ENCODE measurements around the gene HES7.
A peak's percentile ranks its signal among the peaks of the same experiment; 100 is the strongest.

HES7 gene

GRCh38 chr17:8128125-8128784 lies 4.3 kb upstream of the HES7 start:
- TF ChIP-seq ZNF70 (CRISPR knock-in tag; IDR thresholded peaks at IDR 0.05) (no peak), TSHZ2 (CRISPR knock-in tag; IDR thresholded peaks at IDR 0.05) (no peak), TOX (CRISPR knock-in tag; IDR thresholded peaks at IDR 0.05; ENCODE audit: borderline replicate concordance) (no peak), SNAI2 (CRISPR knock-in tag; IDR thresholded peaks at IDR 0.05) (no peak), GLIS3 (CRISPR knock-in tag; IDR thresholded peaks at IDR 0.05) (no peak), PPARA (CRISPR knock-in tag; IDR thresholded peaks at IDR 0.05; ENCODE audit: borderline replicate concordance) (no peak), ZFP3 (CRISPR knock-in tag; IDR thresholded peaks at IDR 0.05) (no peak), CSDC2 (CRISPR knock-in tag; IDR thresholded peaks at IDR 0.05) (no peak), BACH2 (CRISPR knock-in tag; IDR thresholded peaks at IDR 0.05; ENCODE audit: borderline replicate concordance) (no peak), ZFP30 (CRISPR knock-in tag; IDR thresholded peaks at IDR 0.05) (no peak), PATZ1 (CRISPR knock-in tag; IDR thresholded peaks at IDR 0.05; ENCODE audit: borderline replicate concordance) (no peak)
- no peak for ATAC-seq

- TF ChIP-seq ZNF565 (CRISPR knock-in tag; conservative IDR thresholded peaks at IDR 0.05; ENCODE audit: low read depth): no peak
- no peak for TF ChIP-seq ZFP3 (CRISPR knock-in tag; IDR thresholded peaks at IDR 0.05)
- no peak for TF ChIP-seq CSRNP3 (CRISPR knock-in tag; IDR thresholded peaks at IDR 0.05)
- no peak for TF ChIP-seq ISL1 (CRISPR knock-in tag; IDR thresholded peaks at IDR 0.05)
- no peak for TF ChIP-seq CREB5 (CRISPR knock-in tag; IDR thresholded peaks at IDR 0.05; ENCODE audit: low read depth)
- no peak for TF ChIP-seq BACH2 (CRISPR knock-in tag; IDR thresholded peaks at IDR 0.05; ENCODE audit: borderline replicate concordance)
Observed at GRCh38 chr17:8126491-8127066, 2.7 kb upstream of the HES7 start.

GRCh38 chr17:8125947-8126490 lies 2.1 kb upstream of the HES7 start:
- no peak for ATAC-seq
- no peak for TF ChIP-seq CREB5 (CRISPR knock-in tag; IDR thresholded peaks at IDR 0.05; ENCODE audit: low read depth)
- no peak for TF ChIP-seq ISL1 (CRISPR knock-in tag; IDR thresholded peaks at IDR 0.05)
- TF ChIP-seq TOX (CRISPR knock-in tag; IDR thresholded peaks at IDR 0.05; ENCODE audit: borderline replicate concordance): no peak
- TF ChIP-seq TCF4 (CRISPR knock-in tag; IDR thresholded peaks at IDR 0.05; ENCODE audit: borderline replicate concordance): no peak
- no peak for TF ChIP-seq BACH2 (CRISPR knock-in tag; IDR thresholded peaks at IDR 0.05; ENCODE audit: borderline replicate concordance)
- no peak for TF ChIP-seq CSRNP3 (CRISPR knock-in tag; IDR thresholded peaks at IDR 0.05)
- no peak for TF ChIP-seq ZNF8 (CRISPR knock-in tag; IDR thresholded peaks at IDR 0.05)
- no peak for TF ChIP-seq RARB (CRISPR knock-in tag; IDR thresholded peaks at IDR 0.05)
- no peak for TF ChIP-seq ZFP3 (CRISPR knock-in tag; IDR thresholded peaks at IDR 0.05)
- no peak for TF ChIP-seq ARNTL (CRISPR knock-in tag; IDR thresholded peaks at IDR 0.05; ENCODE audit: borderline replicate concordance, low read depth)
- TF ChIP-seq POU6F1 (CRISPR knock-in tag; IDR thresholded peaks at IDR 0.05; ENCODE audit: borderline replicate concordance, low read depth): no peak
- no peak for TF ChIP-seq ZNF565 (CRISPR knock-in tag; conservative IDR thresholded peaks at IDR 0.05; ENCODE audit: low read depth)
- no peak for TF ChIP-seq ZC3H10 (CRISPR knock-in tag; IDR thresholded peaks at IDR 0.05)
- no peak for TF ChIP-seq SNAI2 (CRISPR knock-in tag; IDR thresholded peaks at IDR 0.05)
- no peak for TF ChIP-seq GLIS3 (CRISPR knock-in tag; IDR thresholded peaks at IDR 0.05)
- TF ChIP-seq ZNF70 (CRISPR knock-in tag; IDR thresholded peaks at IDR 0.05): no peak

More at GRCh38 chr17:8126491-8127066, 2.7 kb upstream of the HES7 start:
- ATAC-seq: peak; percentile 44
